IPS-NIHi7 (cell line): ENCODE results near the gene MAPK11.

Source experiments
- DNase-seq: peaks from one replicate; pipeline ENCODE4 v3.0.0; 2012; ENCODE audit warnings: mixed read lengths; ENCODE audit errors: extremely low spot score

MAPK11 gene

GRCh38 chr22:50269970-50270665 lies at the start of gene MAPK11:
TSS of gene MAPK11 (minus strand) at chr22:50270380. CDS start at chr22:50270292, 88 bp downstream.
- DNase-seq = no peak

- no peak for DNase-seq
These were observed 49.3 kb upstream of the MAPK11 start for GRCh38 chr22:50319503-50319951.

GRCh38 chr22:50318698-50319411 lies 48.7 kb upstream of the MAPK11 start:
- DNase-seq = no peak

GRCh38 chr22:50318356-50318697 lies 48.1 kb upstream of the MAPK11 start:
- no peak for DNase-seq

GRCh38 chr22:50317674-50318073 lies 47.5 kb upstream of the MAPK11 start:
- DNase-seq = no peak

- DNase-seq = no peak
These were observed 47.0 kb upstream of the MAPK11 start for GRCh38 chr22:50317178-50317577.

GRCh38 chr22:50316114-50317065 lies 46.2 kb upstream of the MAPK11 start:
- no peak for DNase-seq

GRCh38 chr22:50315289-50316113 lies 45.3 kb upstream of the MAPK11 start:
- DNase-seq = no peak

GRCh38 chr22:50314455-50315288 lies 44.5 kb upstream of the MAPK11 start:
- DNase-seq = no peak

- no peak for DNase-seq
These were observed 43.9 kb upstream of the MAPK11 start for GRCh38 chr22:50314081-50314454.

- DNase-seq = no peak
These were observed 43.4 kb upstream of the MAPK11 start for GRCh38 chr22:50313600-50313999.

- DNase-seq = no peak
These were observed 42.8 kb upstream of the MAPK11 start for GRCh38 chr22:50313021-50313420.

- no peak for DNase-seq
These were observed 42.2 kb upstream of the MAPK11 start for GRCh38 chr22:50312371-50312770.

GRCh38 chr22:50311606-50312351 lies 41.6 kb upstream of the MAPK11 start:
- DNase-seq = no peak

- DNase-seq = no peak
These were observed 40.8 kb upstream of the MAPK11 start for GRCh38 chr22:50310949-50311444.

- DNase-seq = no peak
These were observed 40.0 kb upstream of the MAPK11 start for GRCh38 chr22:50310031-50310722.

- no peak for DNase-seq
These were observed 39.4 kb upstream of the MAPK11 start for GRCh38 chr22:50309601-50309991.

GRCh38 chr22:50308986-50309600 lies 38.9 kb upstream of the MAPK11 start:
- DNase-seq = no peak

GRCh38 chr22:50308597-50308935 lies 38.4 kb upstream of the MAPK11 start:
- DNase-seq = no peak
